CD4-positive, alpha-beta T cell treated with Interleukin-17A for 4 hours (primary cell): ENCODE measurements around the gene ZNF362.

Experiments
- DNase-seq: peaks from one replicate; pipeline ENCODE4 v3.0.0-alpha.2; 2020; ENCODE audit warnings: mixed read lengths

Gene ZNF362

GRCh38 chr1:33349778-33350610 is 93.7 kb downstream of the ZNF362 start:
- peak; percentile 86 for DNase-seq
